GM12865 (cell line): ENCODE measurements around the gene BSDC1.

Experiments used
- DNase-seq: peaks from one replicate; pipeline ENCODE4 v3.0.0; 2010; ENCODE audit warnings: low read depth
- H3K4me3 ChIP-seq: 2 replicates; pipeline ENCODE4 v1.5.1; 2011; ENCODE audit warnings: mild to moderate bottlenecking, low read depth, low read length, control low read depth
- CTCF ChIP-seq: IDR thresholded peaks from 2 replicates; pipeline ENCODE4 v1.5.1; 2011; ENCODE audit warnings: low read length, control low read depth, low read depth, inconsistent platforms; ENCODE audit not compliant: insufficient read depth; ENCODE audit errors: missing control alignments

The BSDC1 gene

GRCh38 chr1:32341971-32342370, 52.3 kb downstream of the BSDC1 start:
- TF ChIP-seq CTCF, result no peak
- DNase-seq, result no peak
- no peak overlapping the region for H3K4me3 ChIP-seq

- no peak for DNase-seq
- no peak overlapping the region for H3K4me3 ChIP-seq
- no peak for TF ChIP-seq CTCF
Observed at GRCh38 chr1:32341186-32341757, 53.0 kb downstream of the BSDC1 start.

GRCh38 chr1:32339363-32339978, 54.8 kb downstream of the BSDC1 start:
- peak; percentile 71 for DNase-seq
- no peak overlapping the region for H3K4me3 ChIP-seq
- no peak for TF ChIP-seq CTCF

GRCh38 chr1:32338637-32339145, 55.5 kb downstream of the BSDC1 start:
- no peak for TF ChIP-seq CTCF
- no peak for DNase-seq
- no peak overlapping the region for H3K4me3 ChIP-seq

- no peak for TF ChIP-seq CTCF
- peak overlapping the region; percentile 19 for H3K4me3 ChIP-seq
- DNase-seq, result peak; percentile 81
Observed at GRCh38 chr1:32337855-32338636, 56.2 kb downstream of the BSDC1 start.

- H3K4me3 ChIP-seq, result peak overlapping the region; percentile 26
- peak; percentile 88 for DNase-seq
- no peak for TF ChIP-seq CTCF
Observed at GRCh38 chr1:32336963-32337675, 57.1 kb downstream of the BSDC1 start.
